ENCODE results near the gene VAMP8.
"Not testable (repeated sequence)": the region's sequence is repeated elsewhere in the genome, so short reads cannot be mapped to it uniquely, and the experiment has no call there.

The VAMP8 gene

DNA sequence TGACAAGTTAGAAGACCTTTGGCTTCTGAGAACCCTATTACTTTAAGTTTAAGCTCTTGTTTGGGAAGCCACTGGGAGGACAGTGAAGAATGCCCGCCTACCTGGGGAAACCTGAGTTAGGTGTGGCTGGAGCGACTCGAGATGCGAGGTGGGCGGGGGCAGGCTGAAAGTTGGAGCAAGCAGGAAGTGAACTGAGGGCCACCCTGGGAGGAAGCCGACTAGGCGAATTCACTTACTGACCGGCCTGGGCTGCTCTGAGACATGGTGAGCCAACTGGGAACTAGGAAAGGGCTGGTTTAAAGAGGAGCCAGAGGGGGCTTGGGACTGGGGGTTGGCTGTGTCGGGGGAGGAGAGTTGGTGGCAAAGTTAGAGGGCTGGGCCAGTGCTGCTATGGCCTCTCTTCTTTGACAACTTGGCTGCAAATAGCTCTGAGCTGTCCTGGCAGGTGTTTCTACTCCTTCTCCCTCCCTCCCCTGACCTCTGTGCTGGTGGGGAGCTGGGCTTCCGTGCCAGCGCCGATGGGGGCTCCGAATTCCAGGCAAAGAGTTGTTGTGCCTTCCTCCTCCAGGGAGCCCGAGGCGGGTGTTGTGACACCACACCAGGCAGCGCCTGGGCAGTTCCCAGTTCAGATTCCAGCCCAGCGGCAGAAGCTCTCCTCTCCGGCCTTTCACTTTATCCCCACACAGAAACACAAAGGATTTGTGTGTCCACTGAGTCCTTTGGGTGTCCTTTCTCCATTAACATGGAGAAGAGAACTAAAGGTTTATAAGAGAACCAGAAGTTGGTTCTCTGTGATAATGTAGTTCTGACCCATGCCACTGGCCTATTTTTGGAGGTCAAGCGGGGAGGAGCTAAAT lies at the start of gene VAMP8:
Gene VAMP8, plus strand, starts transcription at position 201 of the 857 bp plus-strand sequence. Its CDS starts 61 bp downstream, at position 262.
- DNase-seq (ENCODE audit: low spot score), result peak; percentile 87

DNA sequence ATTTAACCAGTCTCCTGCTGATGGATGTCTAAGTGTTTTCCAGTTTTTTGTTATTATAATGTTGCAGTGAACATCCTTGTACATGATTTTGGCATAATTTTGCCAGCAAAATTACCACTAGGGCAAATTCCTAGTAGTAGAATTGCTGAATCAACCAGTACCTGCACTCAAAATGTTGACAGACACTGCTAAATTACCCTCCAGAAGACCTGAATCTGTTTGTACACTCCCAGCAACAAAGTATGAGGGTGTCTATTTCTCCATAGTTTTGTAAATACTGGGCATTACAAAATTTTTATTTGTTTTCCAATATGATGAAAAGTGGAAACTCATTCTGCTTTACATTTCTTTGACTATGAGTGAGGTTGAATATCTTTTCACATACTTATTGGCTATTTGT lies 49.6 kb upstream of the VAMP8 start:
- no peak for DNase-seq (ENCODE audit: low spot score)

DNA sequence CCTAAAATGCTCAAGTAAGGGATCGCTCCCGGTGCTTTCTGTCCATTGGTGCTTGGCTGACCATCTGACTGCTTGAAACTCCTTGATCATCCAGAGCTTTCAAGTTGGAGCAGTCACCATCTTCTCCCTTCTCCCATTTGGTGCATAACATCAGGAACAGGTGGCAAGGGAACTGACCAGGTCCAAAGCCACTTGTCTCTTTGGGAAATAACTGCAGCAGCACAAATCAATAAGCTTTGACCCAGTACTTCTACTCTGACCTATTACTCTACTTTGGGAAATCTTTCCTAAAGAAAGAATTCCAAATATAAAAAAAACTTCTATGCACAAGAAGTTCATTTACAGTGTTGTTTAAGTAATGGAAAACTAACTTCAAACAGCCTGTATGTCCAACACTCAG lies 49.0 kb upstream of the VAMP8 start:
- no peak for DNase-seq (ENCODE audit: low spot score)

DNA sequence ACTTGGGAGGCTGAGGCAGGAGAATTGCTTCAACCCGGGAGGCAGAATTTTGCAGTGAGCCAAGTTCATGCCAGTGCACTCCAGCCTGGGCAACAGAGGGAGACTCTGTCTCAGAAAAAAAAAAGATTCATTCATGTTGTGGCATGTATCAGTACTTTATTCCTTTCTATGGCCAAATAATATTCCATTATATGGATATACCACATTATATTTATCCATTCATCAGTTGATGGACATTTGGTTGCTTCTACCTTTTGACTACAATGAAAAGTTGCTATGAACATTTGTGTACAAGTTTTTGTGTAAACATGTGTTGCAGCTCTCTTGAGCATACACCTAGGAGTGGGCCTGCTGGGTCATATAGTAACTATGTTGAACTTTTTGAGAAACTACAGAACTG lies 47.6 kb upstream of the VAMP8 start:
- DNase-seq (ENCODE audit: low spot score), result no peak

DNA sequence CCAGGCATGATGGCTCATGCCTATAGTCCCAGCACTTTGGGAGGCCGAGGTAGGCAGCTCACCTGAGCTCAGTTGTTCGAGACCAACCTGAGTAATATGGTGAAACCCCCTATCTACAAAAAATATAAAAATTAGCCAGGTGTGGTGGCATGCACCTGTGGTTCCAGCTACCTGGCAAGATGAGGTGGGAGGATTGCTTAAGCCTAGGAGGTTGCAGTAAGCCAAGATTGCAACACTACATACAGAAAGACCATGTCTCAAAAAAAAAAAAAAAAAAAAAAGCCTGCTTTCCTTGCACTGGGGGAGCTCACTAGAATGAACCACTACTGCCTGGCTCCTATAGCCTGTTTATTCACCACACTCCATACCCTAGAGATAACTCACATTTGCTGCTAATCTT lies 45.8 kb upstream of the VAMP8 start:
- no peak for DNase-seq (ENCODE audit: low spot score)

DNA sequence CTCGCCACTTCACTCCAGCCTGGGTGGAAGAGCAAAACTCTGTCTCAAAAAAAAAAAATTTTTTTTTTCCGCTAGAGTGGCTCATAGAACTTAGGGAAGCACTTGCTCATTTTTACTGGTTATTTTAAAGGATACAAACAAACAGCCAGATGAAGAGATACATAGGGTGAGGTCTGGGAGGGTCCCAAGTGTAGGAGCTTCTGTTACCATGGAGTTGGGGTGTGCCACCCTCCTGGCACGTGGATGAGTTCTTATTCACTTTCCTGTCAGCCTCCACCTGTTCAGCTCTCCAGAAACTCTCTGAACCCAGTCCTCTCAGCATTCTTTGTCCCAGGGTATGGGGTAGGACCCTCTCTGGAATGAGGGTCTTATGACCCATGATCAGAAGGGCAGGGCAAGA lies 43.3 kb upstream of the VAMP8 start:
- DNase-seq (ENCODE audit: low spot score), result no peak

DNA sequence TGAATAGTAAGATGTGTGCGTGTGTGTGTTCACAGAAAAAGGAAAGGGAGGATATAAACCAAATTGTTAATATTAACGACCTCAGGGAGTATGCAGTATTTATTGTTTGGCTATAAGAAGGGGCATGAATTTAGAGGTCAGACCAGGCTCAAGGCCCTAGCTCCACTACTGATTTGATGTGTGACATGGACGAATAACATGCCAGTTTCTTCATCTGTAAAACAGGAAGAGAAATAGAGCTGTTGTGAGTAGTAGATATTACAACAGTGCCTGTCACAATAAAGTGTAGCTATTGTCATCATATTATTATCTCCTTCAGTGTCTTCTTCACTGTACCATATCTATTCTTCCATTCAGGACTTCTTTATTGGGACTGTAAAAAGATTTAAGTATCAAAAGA lies 42.5 kb upstream of the VAMP8 start:
- DNase-seq (ENCODE audit: low spot score), result no peak

DNA sequence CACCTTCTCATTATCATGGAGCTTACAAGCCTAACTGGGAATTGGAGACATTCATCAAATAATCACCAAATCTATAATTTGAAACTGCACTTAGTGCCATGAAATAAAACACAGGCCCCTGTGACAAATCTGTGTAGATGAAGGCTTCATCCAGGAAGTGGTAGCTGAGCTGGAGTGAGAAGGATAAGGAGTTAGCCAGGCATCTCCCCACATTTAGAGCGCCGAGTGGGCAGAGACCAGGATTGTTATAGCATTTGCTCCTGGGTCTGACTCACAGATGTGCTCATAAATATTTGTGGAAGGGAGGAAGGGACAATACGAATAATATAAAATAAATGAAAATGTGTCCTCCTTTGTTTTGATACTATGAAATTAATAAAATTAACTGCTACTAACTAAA lies 40.9 kb upstream of the VAMP8 start:
- DNase-seq (ENCODE audit: low spot score), result no peak

DNA sequence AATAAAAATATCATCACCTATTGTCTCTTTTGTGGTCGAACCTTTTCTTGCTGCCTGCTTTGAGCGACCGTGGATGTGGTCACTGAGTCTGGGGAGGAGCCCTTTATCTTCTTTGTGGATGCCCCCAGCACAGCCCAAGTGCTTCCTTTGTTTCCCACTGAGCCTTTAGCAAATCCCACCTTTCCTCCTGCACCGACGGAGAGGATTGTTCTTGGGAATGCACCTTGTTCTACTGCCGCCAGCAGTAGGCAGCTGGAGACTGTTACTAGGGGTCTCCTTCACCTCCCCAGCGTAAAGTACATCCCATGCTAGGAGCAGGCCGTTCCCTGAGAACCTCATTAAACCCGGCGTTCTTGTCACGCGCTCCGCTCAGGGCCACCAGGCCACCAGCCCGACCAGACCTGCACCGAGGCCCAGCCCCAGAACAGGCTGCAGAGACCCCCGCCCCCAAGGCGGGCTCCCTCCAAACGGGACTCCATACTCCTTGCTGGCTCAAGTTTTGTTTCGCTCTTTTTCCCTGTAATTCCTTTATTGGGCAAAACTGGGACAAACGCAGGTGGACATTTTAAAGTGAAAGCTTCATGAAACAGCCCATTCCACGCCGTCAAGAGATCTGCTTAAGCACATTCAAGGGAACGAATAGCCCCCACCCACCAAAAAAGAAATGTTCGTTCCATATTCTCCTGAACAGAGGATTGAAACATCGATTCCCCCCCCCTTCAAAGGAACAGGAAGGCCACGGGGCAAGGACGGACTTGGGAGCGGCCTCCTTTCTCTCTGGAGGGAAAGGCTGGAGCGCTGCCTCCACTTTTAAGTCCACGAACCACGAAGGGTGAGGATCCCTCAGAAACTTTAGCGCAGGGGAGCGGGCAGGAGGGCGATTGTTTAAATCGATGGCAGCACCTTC lies 39.5 kb upstream of the VAMP8 start:
- peak; percentile 37 for DNase-seq (ENCODE audit: low spot score)

DNA sequence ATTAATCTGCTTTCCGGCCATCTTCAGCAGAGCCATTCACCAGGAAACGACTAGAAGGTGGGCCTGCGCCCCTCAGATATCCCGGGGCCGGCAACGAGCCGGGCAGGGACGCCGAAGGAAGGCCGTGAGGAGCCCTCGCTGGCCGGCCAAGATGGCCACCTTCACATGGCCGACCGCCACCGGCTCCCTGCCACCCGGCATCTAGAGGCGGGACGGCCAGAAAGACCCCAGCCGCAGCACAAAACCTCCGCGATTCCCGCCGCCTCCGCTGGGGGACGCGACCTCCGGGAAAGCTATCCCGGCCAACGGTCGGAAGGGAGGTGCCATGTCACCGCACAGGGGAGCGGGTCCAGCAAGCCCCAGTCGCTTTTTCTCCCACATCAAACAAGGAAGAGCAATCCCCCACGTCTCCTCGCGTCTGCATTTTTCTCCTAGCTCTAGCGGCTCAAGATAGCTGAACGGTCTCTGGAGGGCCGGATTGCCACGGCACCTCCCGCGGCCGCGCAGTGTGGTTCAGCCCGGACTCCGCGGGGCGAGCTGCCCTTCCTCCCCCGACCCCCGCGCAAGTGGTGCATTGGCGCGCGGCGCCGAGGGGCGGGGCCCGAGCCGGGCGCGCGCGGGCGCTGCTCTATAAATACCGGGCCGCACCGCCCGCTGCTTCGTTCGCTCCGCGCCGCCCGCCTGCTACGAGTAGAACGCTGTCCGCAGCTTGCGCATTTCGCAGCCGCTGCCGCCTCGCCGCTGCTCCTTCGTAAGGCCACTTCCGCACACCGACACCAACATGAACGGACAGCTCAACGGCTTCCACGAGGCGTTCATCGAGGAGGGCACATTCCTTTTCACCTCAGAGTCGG lies 38.7 kb upstream of the VAMP8 start, which contains the start of gene MAT2A:
Gene MAT2A, plus strand, starts transcription at position 662 of the 854 bp plus-strand sequence. Its CDS starts 120 bp downstream, at position 782.
- DNase-seq (ENCODE audit: low spot score), result peak; percentile 91

DNA sequence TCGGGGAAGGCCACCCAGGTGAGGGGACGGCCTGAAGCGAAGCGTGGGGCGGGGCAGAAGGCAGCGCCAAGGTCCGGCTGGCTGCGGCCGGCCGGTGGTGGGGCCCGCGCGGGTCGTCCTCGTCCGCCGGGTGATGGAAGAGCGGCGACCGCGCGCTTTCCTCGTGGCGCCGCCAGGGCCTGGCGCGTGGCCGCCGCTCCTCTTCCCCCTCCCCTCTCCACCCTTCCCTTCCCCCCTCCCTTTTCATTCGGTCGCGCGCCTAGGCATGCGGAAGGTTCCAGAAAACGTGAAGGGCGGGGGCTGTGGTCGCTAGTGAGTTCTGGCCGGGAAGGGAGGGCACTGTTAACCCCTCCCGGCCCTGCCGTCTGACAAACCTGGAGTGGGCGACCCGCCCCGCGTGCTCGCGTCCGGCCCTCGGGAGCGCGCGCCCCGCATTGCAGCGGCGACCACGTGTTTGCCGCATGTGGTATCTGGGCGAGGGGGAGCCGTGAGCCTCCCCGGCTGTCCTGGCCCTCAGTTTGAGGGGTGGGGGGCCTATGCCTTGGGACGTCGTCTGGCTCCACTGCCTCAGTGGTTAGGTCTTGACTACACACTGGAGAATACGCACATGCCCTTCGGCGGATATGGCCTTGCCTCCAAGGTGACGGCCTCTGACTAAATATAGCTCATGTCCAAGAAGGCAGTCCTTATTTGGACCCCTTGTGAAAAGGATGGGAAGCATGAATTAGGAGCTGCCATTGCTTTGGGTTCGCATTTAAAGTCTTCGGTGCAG lies 37.8 kb upstream of the VAMP8 start:
- peak; percentile 40 for DNase-seq (ENCODE audit: low spot score)

DNA sequence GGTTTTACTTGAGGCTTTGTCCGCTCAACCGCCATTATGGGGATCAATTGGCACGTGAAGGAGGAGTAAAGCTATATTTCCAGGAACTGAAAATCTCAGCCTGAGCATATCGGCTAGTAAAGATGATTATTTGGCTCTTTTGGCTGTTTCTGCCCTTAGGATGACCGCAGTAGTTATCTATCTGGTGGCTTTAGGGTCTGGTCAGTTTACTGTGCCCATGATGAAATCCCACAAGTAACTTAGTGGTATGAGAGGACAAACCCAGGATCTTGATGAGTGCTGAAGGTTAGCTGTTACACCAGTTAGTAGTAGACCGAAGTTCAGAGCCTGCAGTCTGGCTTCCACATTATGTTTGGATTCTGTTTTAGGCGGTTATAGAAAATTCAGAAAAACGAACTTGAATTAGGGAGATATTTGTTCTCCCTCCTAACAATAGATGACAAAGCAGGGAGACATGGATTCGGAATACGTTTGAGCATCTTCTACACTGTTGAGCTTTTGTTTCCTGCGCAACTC lies 37.2 kb upstream of the VAMP8 start:
- no peak for DNase-seq (ENCODE audit: low spot score)

DNA sequence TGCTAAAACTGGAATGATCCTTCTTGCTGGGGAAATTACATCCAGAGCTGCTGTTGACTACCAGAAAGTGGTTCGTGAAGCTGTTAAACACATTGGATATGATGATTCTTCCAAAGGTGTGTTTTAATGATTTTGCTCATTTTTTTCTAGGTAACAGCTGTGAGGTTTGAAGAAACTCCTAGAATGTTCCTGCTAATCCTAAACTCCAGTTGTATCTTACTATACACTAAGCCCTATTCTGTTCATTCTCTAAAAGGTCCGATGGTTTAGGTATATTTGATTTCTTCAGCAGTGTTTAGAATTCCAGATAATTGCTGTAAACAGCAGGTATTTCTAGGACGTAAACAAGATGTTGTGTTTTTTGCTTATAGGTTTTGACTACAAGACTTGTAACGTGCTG lies 36.1 kb upstream of the VAMP8 start:
- DNase-seq (ENCODE audit: low spot score), result no peak

DNA sequence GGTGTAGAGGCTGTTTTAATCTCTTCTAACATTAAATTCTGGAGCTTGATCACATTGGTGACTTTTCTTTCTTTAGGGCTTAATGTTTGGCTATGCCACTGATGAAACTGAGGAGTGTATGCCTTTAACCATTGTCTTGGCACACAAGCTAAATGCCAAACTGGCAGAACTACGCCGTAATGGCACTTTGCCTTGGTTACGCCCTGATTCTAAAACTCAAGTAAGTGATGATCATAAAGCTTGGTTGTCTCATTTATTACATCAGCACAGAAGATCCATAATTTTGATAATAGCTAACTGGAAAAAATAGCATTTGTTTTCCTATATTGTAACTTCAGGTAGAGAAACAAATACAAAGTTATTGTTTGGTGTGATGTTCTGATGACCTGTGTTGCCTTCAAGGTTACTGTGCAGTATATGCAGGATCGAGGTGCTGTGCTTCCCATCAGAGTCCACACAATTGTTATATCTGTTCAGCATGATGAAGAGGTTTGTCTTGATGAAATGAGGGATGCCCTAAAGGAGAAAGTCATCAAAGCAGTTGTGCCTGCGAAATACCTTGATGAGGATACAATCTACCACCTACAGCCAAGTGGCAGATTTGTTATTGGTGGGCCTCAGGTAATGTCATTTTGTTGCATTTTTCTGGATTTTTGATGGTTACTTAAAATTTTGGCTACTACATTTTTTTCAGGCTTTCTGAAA lies 35.5 kb upstream of the VAMP8 start:
- no peak for DNase-seq (ENCODE audit: low spot score)

DNA sequence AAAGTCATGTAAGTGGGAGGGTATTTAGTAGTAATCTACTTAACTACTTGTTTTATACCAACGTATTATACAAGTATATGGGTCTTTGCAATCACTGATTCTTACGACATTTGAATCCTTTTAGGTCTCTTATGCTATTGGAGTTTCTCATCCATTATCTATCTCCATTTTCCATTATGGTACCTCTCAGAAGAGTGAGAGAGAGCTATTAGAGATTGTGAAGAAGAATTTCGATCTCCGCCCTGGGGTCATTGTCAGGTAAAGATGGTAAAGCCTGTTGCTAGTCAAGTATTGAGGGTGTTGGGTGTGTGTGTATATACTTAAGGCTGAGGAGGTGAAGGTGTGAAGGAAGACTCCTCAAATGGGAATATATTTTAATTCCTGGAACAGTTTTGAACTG lies 34.6 kb upstream of the VAMP8 start:
- DNase-seq (ENCODE audit: low spot score), result no peak

DNA sequence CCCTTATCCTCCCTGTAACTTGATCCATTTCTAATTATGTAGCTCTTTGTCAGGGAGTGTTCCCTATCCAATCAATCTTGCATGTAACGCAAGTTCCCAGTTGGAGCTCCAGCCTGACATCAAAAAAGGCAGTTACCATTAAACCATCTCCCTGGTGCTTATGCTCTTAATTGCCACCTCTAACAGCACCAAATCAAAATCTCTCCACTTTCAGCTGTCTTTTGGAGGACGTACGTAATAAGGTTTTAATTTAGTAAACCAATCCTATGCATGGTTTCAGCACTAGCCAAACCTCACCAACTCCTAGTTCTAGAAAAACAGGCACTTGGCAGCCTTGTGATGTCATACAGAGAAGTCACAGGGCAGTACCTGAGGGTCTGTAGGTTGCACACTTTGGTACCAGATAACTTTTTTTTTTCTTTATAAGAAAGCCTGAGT lies 33.1 kb upstream of the VAMP8 start:
- not testable (repeated sequence) for DNase-seq (ENCODE audit: low spot score)

DNA sequence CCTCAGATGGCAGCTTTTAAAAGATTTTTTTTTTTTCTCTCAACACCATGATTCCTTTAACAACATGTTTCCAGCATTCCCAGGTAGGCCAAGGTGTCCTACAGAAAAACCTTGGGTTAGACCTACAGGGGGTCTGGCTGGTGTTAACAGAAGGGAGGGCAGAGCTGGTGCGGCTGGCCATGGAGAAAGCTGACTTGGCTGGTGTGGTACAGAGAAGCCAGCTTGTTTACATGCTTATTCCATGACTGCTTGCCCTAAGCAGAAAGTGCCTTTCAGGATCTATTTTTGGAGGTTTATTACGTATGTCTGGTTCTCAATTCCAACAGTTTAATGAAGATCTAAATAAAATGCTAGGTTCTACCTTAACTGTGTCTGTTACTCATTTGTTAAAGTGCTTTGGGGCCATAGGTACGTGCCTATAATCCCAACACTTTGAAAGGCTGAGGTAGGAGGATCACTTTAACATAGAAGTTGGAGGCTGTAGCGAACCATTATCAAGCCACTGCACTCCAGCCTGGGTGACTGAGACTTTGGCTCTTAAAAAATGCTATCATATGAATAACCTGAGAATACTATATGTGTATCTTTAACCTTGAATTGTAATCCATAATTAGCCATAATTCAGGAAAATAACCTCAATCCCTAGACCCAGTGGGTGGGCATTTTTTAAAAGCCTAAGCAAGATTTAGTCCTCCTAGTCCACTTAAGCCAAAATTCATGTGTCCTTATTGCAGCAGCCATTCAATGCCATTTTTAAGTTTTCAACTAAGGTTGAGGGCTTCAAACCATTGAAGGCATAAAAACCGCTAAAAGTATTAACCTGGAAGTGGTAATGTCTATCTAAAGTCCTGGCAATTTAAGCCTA lies 32.2 kb upstream of the VAMP8 start:
- DNase-seq (ENCODE audit: low spot score), result not testable (repeated sequence)

DNA sequence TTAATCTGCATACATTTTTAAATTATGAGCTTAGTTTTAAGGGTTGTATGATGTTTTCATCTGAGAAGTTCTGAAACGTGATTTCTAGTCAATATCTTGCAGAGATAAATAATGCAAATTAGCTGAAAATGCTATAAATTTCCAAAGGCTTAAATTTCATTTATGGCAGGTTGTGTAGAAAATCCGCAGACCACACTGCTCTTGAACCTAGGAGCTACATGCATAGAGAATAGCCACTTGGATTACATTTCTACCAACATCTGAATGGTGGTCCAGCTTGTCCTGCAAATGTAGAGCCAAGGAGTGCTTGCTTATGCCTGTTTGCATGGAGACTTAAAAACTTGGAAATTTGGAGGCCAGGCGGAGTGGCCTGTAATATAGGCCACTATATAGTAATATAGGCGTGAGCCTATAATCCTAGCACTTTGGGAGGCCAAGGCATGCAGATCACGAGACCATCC lies 31.6 kb upstream of the VAMP8 start:
- no peak for DNase-seq (ENCODE audit: low spot score)
